H1 (cell line): ENCODE data around the gene TKTL2.

Source experiments
- CEBPB ChIP-seq: IDR thresholded peaks from 2 replicates; pipeline ENCODE4 v1.6.1; 2012; ENCODE audit warnings: low read depth, low read length
- EZH2 ChIP-seq: fragments of 200-600 bp; sonication (generic); IDR thresholded peaks from 2 replicates; pipeline ENCODE4 v1.7.1; 2012; ENCODE audit warnings: low read depth, mild to moderate bottlenecking, moderate library complexity, low read length, inconsistent platforms; ENCODE audit not compliant: severe bottlenecking
- NRF1 ChIP-seq: IDR thresholded peaks from 2 replicates; pipeline ENCODE4 v1.6.1; 2011; ENCODE audit warnings: mild to moderate bottlenecking, low read depth, low read length, improper control_type of control experiment
- POLR2AphosphoS5 ChIP-seq: IDR thresholded peaks from 2 replicates; pipeline ENCODE4 v1.6.1; 2011; ENCODE audit warnings: low read depth, low read length
- POU5F1 ChIP-seq: IDR thresholded peaks from 2 replicates; pipeline ENCODE4 v1.6.1; 2011; ENCODE audit warnings: low read depth, mild to moderate bottlenecking, low read length, moderate library complexity
- RAD21 ChIP-seq, 2 experiments: IDR thresholded peaks in 1 of 2; conservative IDR thresholded peaks in 1 of 2; 2 replicates each; pipeline ENCODE4 v1.6.1; 2011; ENCODE audit warnings: low read depth in 2 of 2, low read length in 2 of 2, improper control_type of control experiment in 1 of 2, inconsistent platforms in 1 of 2, mild to moderate bottlenecking in 1 of 2, moderate library complexity in 1 of 2
- RFX5 ChIP-seq: IDR thresholded peaks from 2 replicates; pipeline ENCODE4 v1.6.1; 2011; ENCODE audit warnings: low read depth, low read length, improper control_type of control experiment, borderline replicate concordance
- SRF ChIP-seq: IDR thresholded peaks from 2 replicates; pipeline ENCODE4 v1.6.1; 2011; ENCODE audit warnings: mild to moderate bottlenecking, low read depth, low read length, moderate library complexity
- TAF1 ChIP-seq: IDR thresholded peaks from 2 replicates; pipeline ENCODE4 v1.6.1; 2011; ENCODE audit warnings: mild to moderate bottlenecking, low read depth, low read length
- TEAD4 ChIP-seq: IDR thresholded peaks from 2 replicates; pipeline ENCODE4 v1.6.1; 2012; ENCODE audit warnings: low read depth, low read length, inconsistent platforms, mixed read lengths
- TF ChIP-seq, protein P1 (sequence below), 3 experiments: IDR thresholded peaks; 1 replicate in 2 of 3; 2 replicates in 1 of 3; pipeline versions ENCODE4 v1.5.1 to v1.6.1; 2011; ENCODE audit warnings: low read length in 3 of 3, mild to moderate bottlenecking in 3 of 3, inconsistent platforms in 2 of 3, low read depth in 1 of 3, moderate library complexity in 1 of 3; ENCODE audit not compliant: insufficient read depth in 1 of 3; ENCODE audit errors: control extremely low read depth in 1 of 3
- TF ChIP-seq, protein P2 (sequence below): IDR thresholded peaks from 2 replicates; pipeline ENCODE4 v1.6.1; 2011; ENCODE audit warnings: low read length, improper control_type of control experiment
- TF ChIP-seq, protein P3 (sequence below): IDR thresholded peaks from 2 replicates; pipeline ENCODE4 v1.6.1; 2012; ENCODE audit warnings: inconsistent platforms
- TF ChIP-seq, protein P4 (sequence below): IDR thresholded peaks from 2 replicates; pipeline ENCODE4 v1.6.1; 2011; ENCODE audit warnings: low read depth, mild to moderate bottlenecking, low read length; ENCODE audit not compliant: insufficient read depth

DNA sequence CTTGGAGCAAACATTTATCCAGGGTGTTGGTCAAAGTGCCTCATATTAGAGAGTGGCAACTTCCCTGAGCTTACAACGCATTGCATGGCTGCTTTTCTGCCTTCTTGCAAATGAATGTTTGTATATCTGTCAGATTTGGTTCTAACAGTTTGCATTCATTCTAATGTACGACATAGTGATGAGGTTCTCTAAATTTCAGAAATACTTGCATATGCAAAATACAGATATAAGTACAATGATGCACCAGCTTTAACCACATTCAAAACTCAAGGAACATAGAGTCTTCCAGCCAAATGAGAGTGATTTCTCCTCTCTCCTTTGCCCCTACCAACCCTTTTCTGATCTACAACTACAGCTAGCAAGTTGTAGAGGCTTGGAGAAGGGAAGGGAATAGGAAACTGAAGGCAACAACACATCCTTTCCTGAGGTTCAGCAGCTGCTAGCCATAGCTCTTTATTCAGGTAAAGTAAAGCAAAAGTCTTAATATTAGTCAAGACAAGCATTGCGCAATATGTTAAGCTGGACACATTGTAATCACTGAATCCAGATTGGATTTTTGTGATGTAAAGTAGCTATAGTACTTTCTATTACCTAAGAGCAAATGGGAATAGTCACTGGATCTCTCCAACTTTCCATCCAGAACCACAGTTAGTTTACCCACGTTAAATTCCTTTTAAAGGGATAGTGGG is 6.3 kb downstream of the TKTL2 start:
- TF ChIP-seq SRF = no peak
- TF ChIP-seq, protein P1, sequence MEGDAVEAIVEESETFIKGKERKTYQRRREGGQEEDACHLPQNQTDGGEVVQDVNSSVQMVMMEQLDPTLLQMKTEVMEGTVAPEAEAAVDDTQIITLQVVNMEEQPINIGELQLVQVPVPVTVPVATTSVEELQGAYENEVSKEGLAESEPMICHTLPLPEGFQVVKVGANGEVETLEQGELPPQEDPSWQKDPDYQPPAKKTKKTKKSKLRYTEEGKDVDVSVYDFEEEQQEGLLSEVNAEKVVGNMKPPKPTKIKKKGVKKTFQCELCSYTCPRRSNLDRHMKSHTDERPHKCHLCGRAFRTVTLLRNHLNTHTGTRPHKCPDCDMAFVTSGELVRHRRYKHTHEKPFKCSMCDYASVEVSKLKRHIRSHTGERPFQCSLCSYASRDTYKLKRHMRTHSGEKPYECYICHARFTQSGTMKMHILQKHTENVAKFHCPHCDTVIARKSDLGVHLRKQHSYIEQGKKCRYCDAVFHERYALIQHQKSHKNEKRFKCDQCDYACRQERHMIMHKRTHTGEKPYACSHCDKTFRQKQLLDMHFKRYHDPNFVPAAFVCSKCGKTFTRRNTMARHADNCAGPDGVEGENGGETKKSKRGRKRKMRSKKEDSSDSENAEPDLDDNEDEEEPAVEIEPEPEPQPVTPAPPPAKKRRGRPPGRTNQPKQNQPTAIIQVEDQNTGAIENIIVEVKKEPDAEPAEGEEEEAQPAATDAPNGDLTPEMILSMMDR (IDR thresholded peaks at IDR 0.05; ENCODE audit: control extremely low read depth in 1 of 3, insufficient read depth in 1 of 3, low read depth in 1 of 3, low read length in 3 of 3) = no peak
- TF ChIP-seq, protein P2, sequence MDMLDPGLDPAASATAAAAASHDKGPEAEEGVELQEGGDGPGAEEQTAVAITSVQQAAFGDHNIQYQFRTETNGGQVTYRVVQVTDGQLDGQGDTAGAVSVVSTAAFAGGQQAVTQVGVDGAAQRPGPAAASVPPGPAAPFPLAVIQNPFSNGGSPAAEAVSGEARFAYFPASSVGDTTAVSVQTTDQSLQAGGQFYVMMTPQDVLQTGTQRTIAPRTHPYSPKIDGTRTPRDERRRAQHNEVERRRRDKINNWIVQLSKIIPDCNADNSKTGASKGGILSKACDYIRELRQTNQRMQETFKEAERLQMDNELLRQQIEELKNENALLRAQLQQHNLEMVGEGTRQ = no peak
- TF ChIP-seq POU5F1 = no peak
- no peak for TF ChIP-seq RFX5
- no peak for TF ChIP-seq NRF1
- TF ChIP-seq POLR2AphosphoS5 = no peak
- TF ChIP-seq TEAD4 = no peak
- TF ChIP-seq RAD21 (IDR thresholded peaks at IDR 0.05 in 1 of 2, conservative IDR thresholded peaks at IDR 0.05 in 1 of 2; ENCODE audit: low read depth in 2 of 2, low read length in 2 of 2) = no peak
- TF ChIP-seq, protein P3, sequence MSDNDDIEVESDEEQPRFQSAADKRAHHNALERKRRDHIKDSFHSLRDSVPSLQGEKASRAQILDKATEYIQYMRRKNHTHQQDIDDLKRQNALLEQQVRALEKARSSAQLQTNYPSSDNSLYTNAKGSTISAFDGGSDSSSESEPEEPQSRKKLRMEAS = no peak
- TF ChIP-seq TAF1 = no peak
- TF ChIP-seq, protein P4, sequence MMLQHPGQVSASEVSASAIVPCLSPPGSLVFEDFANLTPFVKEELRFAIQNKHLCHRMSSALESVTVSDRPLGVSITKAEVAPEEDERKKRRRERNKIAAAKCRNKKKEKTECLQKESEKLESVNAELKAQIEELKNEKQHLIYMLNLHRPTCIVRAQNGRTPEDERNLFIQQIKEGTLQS = no peak
- TF ChIP-seq CEBPB = peak; percentile 92
- no peak for TF ChIP-seq EZH2
